GM06990 (cell line): ENCODE measurements around the gene TMEM200A.

Experiments
- DNase-seq: peaks from one replicate; pipeline ENCODE4 v3.0.0-alpha.2; 2011; ENCODE audit not compliant: insufficient read length; ENCODE audit errors: extremely low read depth
- H3K27me3 ChIP-seq: replicated peaks from 2 replicates; pipeline ENCODE4 v1.6.0; 2011; ENCODE audit warnings: low read length; ENCODE audit not compliant: control insufficient read depth, insufficient read depth
- H3K36me3 ChIP-seq: 2 replicates; pipeline ENCODE4 v1.5.1; 2011; ENCODE audit warnings: low read length; ENCODE audit not compliant: control insufficient read depth, insufficient read depth
- H3K4me3 ChIP-seq: replicated peaks from 2 replicates; pipeline ENCODE4 v1.5.1; 2011; ENCODE audit warnings: low read depth, mild to moderate bottlenecking, control low read depth, low read length
- CTCF ChIP-seq: IDR thresholded peaks from 2 replicates; pipeline ENCODE4 v1.5.1; 2011; ENCODE audit warnings: low read length, control low read depth, mild to moderate bottlenecking, inconsistent platforms; ENCODE audit not compliant: insufficient read depth, poor library complexity, severe bottlenecking

Gene TMEM200A

DNA sequence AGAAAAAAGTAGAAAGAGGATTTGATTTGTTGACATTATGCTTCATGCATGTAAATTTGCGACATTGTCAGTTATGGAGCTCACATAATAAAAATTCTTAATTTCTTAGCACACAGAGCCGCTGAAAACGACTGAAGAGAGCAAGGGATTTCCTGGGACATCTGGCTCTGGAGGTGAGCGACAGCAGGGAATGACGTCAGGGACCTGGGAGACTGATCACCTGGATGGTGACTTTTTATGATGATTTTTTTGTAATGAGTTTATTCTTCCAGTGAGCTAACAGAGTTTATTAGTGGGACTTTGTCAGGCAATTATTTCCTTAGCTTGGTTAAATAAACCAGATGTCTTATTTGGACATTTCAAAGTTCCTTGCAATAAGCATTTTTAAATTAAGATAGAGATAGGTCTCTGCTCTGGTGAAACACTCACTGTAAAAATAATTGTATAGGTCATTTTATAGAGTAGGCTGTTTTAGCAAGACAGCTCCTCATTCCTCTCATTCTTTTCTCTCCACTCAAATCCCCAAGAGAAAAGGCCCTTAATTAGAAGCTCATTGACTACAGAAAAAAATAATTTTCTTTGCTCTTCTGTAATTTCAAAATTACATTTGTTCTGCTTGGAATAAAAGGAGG lies 19.4 kb downstream of the TMEM200A start:
- no peak for TF ChIP-seq CTCF

DNA sequence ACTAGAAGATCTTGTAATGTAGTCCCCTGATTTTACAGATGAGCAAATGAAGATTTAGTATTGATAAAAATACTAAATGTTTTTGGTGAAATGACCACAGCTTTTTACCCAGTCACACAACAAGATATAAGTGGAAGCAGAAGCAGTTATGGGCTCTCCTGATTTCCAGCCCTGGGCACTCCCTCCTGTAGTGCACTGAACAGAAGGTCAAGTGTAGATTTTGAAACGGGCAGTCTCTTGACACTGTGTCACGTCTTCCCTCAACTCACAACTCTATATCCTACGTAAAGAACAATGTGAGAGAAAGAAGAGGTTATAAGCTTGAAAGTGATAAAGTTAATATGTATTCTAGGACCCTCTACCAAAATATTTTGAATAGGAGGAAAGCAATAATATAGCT lies 23.3 kb downstream of the TMEM200A start:
- no peak for TF ChIP-seq CTCF
- H3K27me3 ChIP-seq: no peaks in the 10 kb centered on the region
- no peak overlapping the region for H3K4me3 ChIP-seq
- no peaks in the 10 kb centered on the region for H3K36me3 ChIP-seq
- no peak for DNase-seq

More for the DNA sequence above, 19.4 kb downstream of the TMEM200A start:
- H3K36me3 ChIP-seq: no peaks in the 10 kb centered on the region
- no peaks in the 10 kb centered on the region for H3K27me3 ChIP-seq
- no peak for DNase-seq
- no peak overlapping the region for H3K4me3 ChIP-seq

DNA sequence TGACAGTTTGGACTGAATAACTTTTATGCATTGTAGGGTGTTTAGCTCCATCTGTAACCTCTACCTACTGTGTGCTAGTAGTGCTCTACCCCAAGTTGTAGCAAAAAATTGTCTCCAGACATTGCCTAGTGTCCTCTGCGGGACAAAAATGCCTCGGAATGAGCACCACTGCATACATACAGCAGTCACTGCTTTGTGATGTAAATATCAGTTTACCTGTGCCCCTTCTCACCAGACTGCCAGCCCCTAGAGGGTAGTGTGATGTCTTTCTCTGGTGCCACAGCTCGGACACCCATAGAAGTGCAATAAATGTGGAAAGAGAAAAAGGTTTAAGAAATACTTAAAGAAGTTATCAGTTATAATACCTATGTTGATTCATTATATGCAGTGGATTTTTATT lies 25.1 kb downstream of the TMEM200A start:
- no peak for DNase-seq
- Histone ChIP-seq H3K36me3 (no peaks in the 10 kb centered on the region), H3K27me3 (no peaks in the 10 kb centered on the region), H3K4me3 (no peak overlapping the region)
- no peak for TF ChIP-seq CTCF

GRCh38 chr6:130393306-130393705 lies 27.5 kb downstream of the TMEM200A start:
- H3K27me3 ChIP-seq: no peaks in the 10 kb centered on the region
- TF ChIP-seq CTCF: no peak
- DNase-seq: no peak
- H3K36me3 ChIP-seq: no peaks in the 10 kb centered on the region
- no peak overlapping the region for H3K4me3 ChIP-seq

DNA sequence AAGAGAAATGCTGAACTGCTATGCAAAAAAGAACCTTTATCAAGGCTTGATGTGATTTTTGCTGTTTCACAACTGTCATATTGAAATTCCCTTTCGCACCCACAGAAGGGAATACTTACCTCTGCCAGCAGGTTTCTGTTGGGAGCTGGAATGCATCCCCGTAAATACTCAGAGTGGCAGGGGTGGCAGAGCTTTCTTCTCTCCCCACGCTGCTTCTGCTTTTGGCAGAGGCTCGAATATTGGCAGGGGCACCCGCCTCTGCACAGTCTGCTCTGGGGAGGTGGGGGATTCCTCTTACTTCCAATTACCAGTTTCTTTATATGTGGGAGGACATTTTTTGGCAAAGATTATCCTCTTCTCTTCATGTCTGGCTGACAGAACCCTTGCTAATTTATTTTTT lies 28.4 kb downstream of the TMEM200A start:
- no peaks in the 10 kb centered on the region for H3K27me3 ChIP-seq

More for the DNA sequence above, 28.4 kb downstream of the TMEM200A start:
- no peak overlapping the region for H3K4me3 ChIP-seq
- no peak for DNase-seq
- no peak for TF ChIP-seq CTCF
- no peaks in the 10 kb centered on the region for H3K36me3 ChIP-seq
